Activated naive CD8-positive, alpha-beta T cell treated with anti-CD3 and anti-CD28 coated beads for 36 hours (primary cell): Measurements from ENCODE around the gene SLC4A7. TPM values are rescaled to one million over a fixed set of nuclear protein-coding genes. Genes with fewer than 3 reads are reported as not detected.
"Not testable (repeated sequence)": the region's sequence is repeated elsewhere in the genome, so short reads cannot be mapped to it uniquely, and the experiment has no call there.

ENCODE experiments used
- DNase-seq: peaks from one replicate; pipeline ENCODE4 v3.0.0; 2021
- H3K27ac Mint-ChIP-seq: one replicate; pipeline ENCODE4 v1.8.0; 2022; ENCODE audit warnings: mild to moderate bottlenecking, moderate library complexity, mixed read lengths
- H3K27me3 Mint-ChIP-seq: one replicate; pipeline ENCODE4 v1.8.0; 2022; ENCODE audit warnings: mild to moderate bottlenecking, mixed read lengths
- H3K36me3 Mint-ChIP-seq: one replicate; pipeline ENCODE4 v1.8.0; 2021; ENCODE audit warnings: mild to moderate bottlenecking, mixed read lengths
- H3K4me1 Mint-ChIP-seq: one replicate; pipeline ENCODE4 v1.8.0; 2021; ENCODE audit warnings: mixed read lengths
- H3K4me3 Mint-ChIP-seq: one replicate; pipeline ENCODE4 v1.8.0; 2022; ENCODE audit warnings: mild to moderate bottlenecking, moderate library complexity, mixed read lengths
- H3K9me3 Mint-ChIP-seq: one replicate; pipeline ENCODE4 v1.8.0; 2022; ENCODE audit warnings: mixed read lengths
- total RNA-seq, 2 experiments: library from RNA; stranded (reverse); gene quantifications; one replicate each; pipeline ENCODE4 v1.2.3, GENCODE V29; 2021

Gene SLC4A7
- total RNA-seq, 2 experiments from 2014 or later: 41.8 to 45.7 TPM

DNA sequence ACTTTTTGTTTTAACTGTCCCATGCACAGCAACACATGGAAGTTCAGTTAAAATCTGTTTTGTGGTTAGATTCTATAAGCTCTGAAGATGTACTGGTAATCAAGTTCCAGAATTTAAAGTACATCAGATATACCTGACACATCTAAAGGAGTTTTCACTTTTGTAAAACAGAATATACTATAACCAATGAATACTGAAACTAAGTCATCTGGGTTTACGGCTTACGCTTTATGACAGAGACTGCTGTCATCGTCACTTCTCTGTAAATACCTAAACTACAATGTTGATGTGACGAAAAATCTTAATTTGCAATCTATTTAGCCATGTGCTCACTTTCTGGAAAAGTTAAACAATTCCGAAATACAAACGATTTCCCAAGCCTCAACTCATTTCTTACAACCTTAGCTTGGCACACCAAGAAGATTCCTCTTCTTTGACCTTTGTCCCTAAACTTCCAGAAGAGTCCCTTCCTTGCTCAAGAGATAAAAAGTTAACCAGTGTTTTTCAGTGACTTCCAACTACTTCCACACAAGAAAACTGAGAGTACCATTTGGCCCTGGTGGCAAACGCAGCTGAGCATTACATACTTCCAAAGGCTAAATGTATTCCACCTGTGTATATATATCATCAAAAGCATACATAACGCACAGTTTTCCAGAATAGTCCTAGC is 58.2 kb downstream of the SLC4A7 start:
- peaks cover 24% of the 10 kb centered on the region for H3K36me3 Mint-ChIP-seq

DNA sequence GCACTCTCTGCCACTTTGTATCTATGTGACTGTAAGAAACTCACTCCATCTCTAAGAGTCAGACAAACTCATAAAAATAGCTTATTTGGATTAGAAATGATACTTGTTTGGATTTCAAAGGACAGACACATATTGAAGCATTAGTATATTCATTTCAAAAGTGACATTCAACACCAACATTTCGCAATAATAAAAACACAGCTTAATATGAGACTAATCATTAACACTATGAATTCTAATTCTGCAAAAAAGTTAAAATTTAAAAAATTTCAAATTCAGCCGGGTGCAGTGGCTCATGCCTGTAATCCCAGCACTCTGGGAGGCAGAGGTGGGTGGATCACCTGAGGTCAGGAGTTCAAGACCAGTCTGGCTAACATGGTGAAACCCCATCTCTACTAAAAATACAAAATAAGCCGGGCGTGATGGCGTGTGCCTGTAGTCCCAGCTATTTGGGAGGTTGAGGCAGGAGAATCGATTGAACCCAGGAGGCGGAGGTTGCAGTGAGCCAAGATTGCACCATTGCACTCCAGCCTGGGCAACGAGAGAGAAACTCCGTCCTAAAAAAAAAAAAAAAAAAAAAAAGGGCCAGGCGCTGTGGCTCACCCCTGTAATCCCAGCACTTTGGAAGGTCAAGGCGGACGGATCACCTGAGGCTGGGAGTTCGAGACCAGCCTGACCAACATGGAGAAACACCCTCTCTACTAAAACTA is 59.2 kb downstream of the SLC4A7 start:
- H3K4me1 Mint-ChIP-seq, H3K27ac Mint-ChIP-seq, H3K27me3 Mint-ChIP-seq, H3K4me3 Mint-ChIP-seq, H3K9me3 Mint-ChIP-seq, DNase-seq: not testable (repeated sequence)
- peaks cover 28% of the 10 kb centered on the region for H3K36me3 Mint-ChIP-seq

More for the DNA sequence above, 58.2 kb downstream of the SLC4A7 start:
- Mint-ChIP-seq H3K27me3 (no peaks in the 10 kb centered on the region), H3K9me3 (no peaks in the 10 kb centered on the region), H3K4me3 (no peak overlapping the region), H3K4me1 (no peaks in the 10 kb centered on the region), H3K27ac (no peak overlapping the region)
- DNase-seq: no peak

- no peak for DNase-seq
- H3K27me3 Mint-ChIP-seq: no peaks in the 10 kb centered on the region
- H3K4me3 Mint-ChIP-seq: no peak overlapping the region
- H3K36me3 Mint-ChIP-seq: peaks cover 26% of the 10 kb centered on the region
- no peaks in the 10 kb centered on the region for H3K9me3 Mint-ChIP-seq
- no peaks in the 10 kb centered on the region for H3K4me1 Mint-ChIP-seq
- H3K27ac Mint-ChIP-seq: no peak overlapping the region
Observed at GRCh38 chr3:27423463-27423862, 60.7 kb downstream of the SLC4A7 start.

GRCh38 chr3:27422617-27423016 is 61.6 kb downstream of the SLC4A7 start:
- no peak overlapping the region for H3K27ac Mint-ChIP-seq
- no peaks in the 10 kb centered on the region for H3K9me3 Mint-ChIP-seq

DNA sequence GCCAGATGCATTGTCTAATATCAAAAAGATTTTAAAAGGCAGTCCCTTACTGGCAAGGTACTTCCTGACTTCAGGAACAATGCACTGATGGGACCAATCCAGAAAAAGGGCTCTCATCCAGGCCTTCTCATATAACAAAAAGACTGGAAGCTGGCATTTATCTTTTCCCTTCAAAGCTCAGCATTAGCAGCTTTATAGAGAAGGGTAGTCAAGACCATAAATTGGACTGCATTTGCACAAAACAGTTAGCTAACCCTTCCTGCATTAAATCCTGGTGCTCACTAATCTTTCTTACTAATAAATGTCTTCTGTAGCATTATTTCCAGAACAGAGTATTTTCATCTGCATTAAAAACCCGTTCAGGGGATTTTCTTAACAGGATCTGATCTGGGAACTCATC is 69.0 kb downstream of the SLC4A7 start:
- Mint-ChIP-seq H3K4me3 (no peak overlapping the region), H3K36me3 (peaks cover 32% of the 10 kb centered on the region)

More at GRCh38 chr3:27422617-27423016, 61.6 kb downstream of the SLC4A7 start:
- H3K4me3 Mint-ChIP-seq: no peak overlapping the region
- H3K4me1 Mint-ChIP-seq: no peaks in the 10 kb centered on the region
- no peak for DNase-seq
- peaks cover 24% of the 10 kb centered on the region for H3K36me3 Mint-ChIP-seq
- H3K27me3 Mint-ChIP-seq: no peaks in the 10 kb centered on the region

GRCh38 chr3:27392950-27393679 is 91.1 kb downstream of the SLC4A7 start:
- no peak for DNase-seq
- Mint-ChIP-seq H3K4me3 (no peak overlapping the region), H3K27me3 (no peaks in the 10 kb centered on the region), H3K36me3 (peaks cover 15% of the 10 kb centered on the region), H3K4me1 (peaks cover 4% of the 10 kb centered on the region), H3K27ac (no peak overlapping the region), H3K9me3 (no peaks in the 10 kb centered on the region)

More for the DNA sequence above, 69.0 kb downstream of the SLC4A7 start:
- H3K4me1 Mint-ChIP-seq: peaks cover 3% of the 10 kb centered on the region
- H3K9me3 Mint-ChIP-seq: no peaks in the 10 kb centered on the region
- DNase-seq: no peak
- H3K27me3 Mint-ChIP-seq: no peaks in the 10 kb centered on the region
- H3K27ac Mint-ChIP-seq: no peak overlapping the region

- not testable (repeated sequence) for H3K9me3 Mint-ChIP-seq, DNase-seq, H3K4me1 Mint-ChIP-seq, H3K4me3 Mint-ChIP-seq, H3K27ac Mint-ChIP-seq, H3K27me3 Mint-ChIP-seq
- H3K36me3 Mint-ChIP-seq: peaks cover 15% of the 10 kb centered on the region
Observed at GRCh38 chr3:27392414-27392813, 91.8 kb downstream of the SLC4A7 start.

DNA sequence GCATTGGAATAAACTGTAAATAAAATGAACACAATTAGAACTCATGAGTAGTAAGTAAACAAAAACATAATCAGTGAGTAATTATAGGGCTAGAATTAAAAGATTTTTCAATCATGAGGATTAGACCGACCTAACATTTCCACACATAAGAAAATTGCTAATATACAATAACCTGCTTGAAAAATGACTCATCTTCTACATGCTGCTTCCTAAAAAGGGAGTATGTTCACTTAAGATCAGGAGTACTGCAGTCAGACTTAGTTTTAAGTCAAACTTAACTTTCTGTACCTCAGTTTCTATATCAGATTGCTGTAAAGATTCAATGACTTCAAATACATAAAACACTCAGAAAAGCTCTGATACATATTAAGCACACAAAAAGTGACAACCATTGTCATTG is 92.4 kb downstream of the SLC4A7 start:
- H3K9me3 Mint-ChIP-seq: no peaks in the 10 kb centered on the region
- no peak overlapping the region for H3K27ac Mint-ChIP-seq
- no peak overlapping the region for H3K4me3 Mint-ChIP-seq
- H3K4me1 Mint-ChIP-seq: peaks cover 4% of the 10 kb centered on the region
- H3K36me3 Mint-ChIP-seq: peaks cover 12% of the 10 kb centered on the region
- no peak for DNase-seq
- no peaks in the 10 kb centered on the region for H3K27me3 Mint-ChIP-seq

DNA sequence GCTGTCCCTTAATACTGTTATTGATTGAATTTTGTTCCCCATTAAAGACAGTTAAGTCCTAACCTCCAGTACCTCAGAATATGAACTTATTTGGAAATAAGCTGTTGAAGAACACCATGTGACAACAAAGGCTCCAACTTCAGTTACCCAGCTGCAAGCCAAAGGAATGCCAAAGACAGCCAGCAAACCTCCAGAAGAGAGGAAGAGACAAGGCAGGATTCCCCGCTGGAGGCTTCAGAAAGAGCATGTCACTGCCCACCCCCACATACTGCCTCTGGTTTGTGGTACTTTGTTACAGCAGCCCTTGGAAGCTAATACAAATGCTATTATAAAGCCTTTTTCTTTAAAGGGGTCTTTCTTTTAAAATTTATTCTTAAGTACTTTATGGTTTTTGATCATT is 96.6 kb downstream of the SLC4A7 start:
- no peak overlapping the region for H3K27ac Mint-ChIP-seq
- H3K27me3 Mint-ChIP-seq: no peaks in the 10 kb centered on the region
- no peak overlapping the region for H3K4me3 Mint-ChIP-seq
- peaks cover 17% of the 10 kb centered on the region for H3K36me3 Mint-ChIP-seq
- H3K9me3 Mint-ChIP-seq: no peaks in the 10 kb centered on the region
- DNase-seq: no peak
- no peaks in the 10 kb centered on the region for H3K4me1 Mint-ChIP-seq

- no peaks in the 10 kb centered on the region for H3K4me1 Mint-ChIP-seq
- no peak overlapping the region for H3K27ac Mint-ChIP-seq
- H3K36me3 Mint-ChIP-seq: peaks cover 16% of the 10 kb centered on the region
- no peak for DNase-seq
- no peak overlapping the region for H3K4me3 Mint-ChIP-seq
- H3K9me3 Mint-ChIP-seq: no peaks in the 10 kb centered on the region
- no peaks in the 10 kb centered on the region for H3K27me3 Mint-ChIP-seq
Observed at GRCh38 chr3:27385504-27385903, 98.7 kb downstream of the SLC4A7 start.

DNA sequence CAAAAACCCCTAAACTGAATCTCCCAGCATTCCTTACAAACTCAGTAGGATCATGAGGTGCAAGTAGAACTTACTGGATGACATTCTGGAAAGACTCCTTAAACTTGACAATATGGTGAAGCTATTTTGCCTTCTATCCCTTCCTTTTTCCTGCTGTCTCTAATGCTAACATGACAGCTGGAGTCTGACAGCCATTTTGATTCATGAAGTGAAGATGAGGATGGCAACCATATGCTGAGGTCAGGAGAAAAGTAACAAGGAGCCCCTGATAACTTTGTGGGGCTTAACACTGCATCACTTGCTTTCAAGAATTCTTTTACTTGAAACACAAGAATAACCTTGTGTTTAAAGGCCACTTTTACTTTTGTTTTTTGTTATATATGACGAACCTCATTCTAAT is 100.0 kb downstream of the SLC4A7 start:
- Mint-ChIP-seq H3K4me1 (no peaks in the 10 kb centered on the region), H3K9me3 (no peaks in the 10 kb centered on the region), H3K36me3 (peaks cover 16% of the 10 kb centered on the region), H3K27ac (no peak overlapping the region), H3K4me3 (no peak overlapping the region), H3K27me3 (no peaks in the 10 kb centered on the region)
- no peak for DNase-seq

- no peak overlapping the region for H3K27ac Mint-ChIP-seq
- DNase-seq: no peak
Observed at GRCh38 chr3:27380433-27381357, 103.5 kb downstream of the SLC4A7 start.

DNA sequence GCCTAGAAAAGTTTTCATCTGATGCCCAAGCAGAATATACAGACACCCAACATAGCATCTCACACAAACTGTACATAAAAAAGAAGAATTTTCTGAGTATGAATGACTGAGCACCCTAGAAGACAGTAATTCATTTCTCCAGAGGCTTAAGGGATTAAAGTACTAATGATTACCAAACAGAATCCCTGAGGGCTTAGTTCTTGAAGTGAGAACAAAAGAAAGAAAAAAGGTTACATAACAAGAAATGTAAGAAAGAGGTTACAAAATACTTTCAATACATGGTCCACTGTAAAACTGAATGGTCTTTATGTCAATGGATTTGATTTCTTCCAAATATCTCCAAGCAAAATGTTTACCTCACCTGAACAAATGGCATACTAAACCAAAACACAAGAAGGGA is 105.9 kb downstream of the SLC4A7 start:
- Mint-ChIP-seq H3K4me1 (no peaks in the 10 kb centered on the region), H3K36me3 (peaks cover 7% of the 10 kb centered on the region), H3K4me3 (no peak overlapping the region), H3K9me3 (no peaks in the 10 kb centered on the region), H3K27me3 (no peaks in the 10 kb centered on the region), H3K27ac (no peak overlapping the region)
- DNase-seq: no peak

More at GRCh38 chr3:27380433-27381357, 103.5 kb downstream of the SLC4A7 start:
- Mint-ChIP-seq H3K9me3 (no peaks in the 10 kb centered on the region), H3K27me3 (no peaks in the 10 kb centered on the region), H3K36me3 (peaks cover 16% of the 10 kb centered on the region), H3K4me3 (no peak overlapping the region), H3K4me1 (no peaks in the 10 kb centered on the region)

DNA sequence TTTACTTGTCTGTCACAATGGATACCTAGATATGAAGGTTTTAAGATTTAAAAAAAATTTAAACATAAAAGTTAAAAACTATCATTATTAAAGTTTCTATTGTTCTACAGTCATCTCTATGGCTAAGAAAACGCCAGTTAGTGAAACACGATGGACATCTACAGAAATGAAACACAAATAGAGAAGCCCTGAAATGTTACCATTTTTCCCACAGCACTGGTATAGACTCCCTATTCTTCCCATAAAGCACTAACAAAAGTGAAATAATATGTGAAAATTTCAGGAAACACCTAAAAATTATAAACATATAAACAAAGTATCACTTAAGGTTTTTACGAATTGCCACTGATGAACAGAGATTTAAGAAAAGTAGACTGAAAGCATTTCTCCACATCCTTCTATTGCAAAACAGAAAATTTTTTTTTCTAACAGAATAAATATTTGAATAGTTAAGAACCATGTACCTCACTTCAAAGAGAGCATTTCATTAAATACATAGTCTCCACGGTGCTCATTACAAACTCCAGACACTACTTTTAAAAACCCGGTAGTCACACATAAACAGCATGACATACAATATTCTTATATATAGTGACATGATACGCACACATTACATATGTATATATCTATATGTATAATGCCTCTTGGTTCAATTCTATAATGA is 107.9 kb downstream of the SLC4A7 start:
- Mint-ChIP-seq H3K4me1 (no peaks in the 10 kb centered on the region), H3K27ac (no peak overlapping the region), H3K4me3 (no peak overlapping the region), H3K9me3 (no peaks in the 10 kb centered on the region), H3K27me3 (no peaks in the 10 kb centered on the region), H3K36me3 (peaks cover 7% of the 10 kb centered on the region)
- DNase-seq: no peak
